Measurements from ENCODE around the gene RPN2.

GRCh38 chr20:37233548-37234253, 54.6 kb downstream of the RPN2 start:
- no peak for TF ChIP-seq CTCF (conservative IDR thresholded peaks at IDR 0.05)
- no peak for TF ChIP-seq EZH2 (IDR thresholded peaks at IDR 0.05; ENCODE audit: low read depth)
